ENCODE measurements around the gene CD27. TPM values are rescaled to one million over a fixed set of nuclear protein-coding genes. Genes with fewer than 3 reads are reported as not detected.
A peak's percentile ranks its signal among the peaks of the same experiment; 100 is the strongest.

The CD27 gene
- total RNA-seq, 1 experiment from 2014 or later, result 0.17 TPM

GRCh38 chr12:6434205-6435140 lies 10.3 kb upstream of the CD27 start:
- DNase-seq (ENCODE audit: low read depth), result no peak

- DNase-seq (ENCODE audit: low read depth), result no peak
Observed at GRCh38 chr12:6435961-6436715, 8.6 kb upstream of the CD27 start.

- DNase-seq (ENCODE audit: low read depth), result no peak
Observed at GRCh38 chr12:6437586-6437985, 7.2 kb upstream of the CD27 start.

GRCh38 chr12:6438345-6438744 lies 6.4 kb upstream of the CD27 start:
- no peak for DNase-seq (ENCODE audit: low read depth)

GRCh38 chr12:6440391-6440790 lies 4.4 kb upstream of the CD27 start:
- DNase-seq (ENCODE audit: low read depth), result no peak

- DNase-seq (ENCODE audit: low read depth), result no peak
Observed at GRCh38 chr12:6442836-6443235, 1.9 kb upstream of the CD27 start.

GRCh38 chr12:6443361-6443983 lies 1.3 kb upstream of the CD27 start:
- no peak for DNase-seq (ENCODE audit: low read depth)

- no peak for DNase-seq (ENCODE audit: low read depth)
Observed at GRCh38 chr12:6444031-6444430, 724 bp upstream of the CD27 start.

- peak; percentile 49 for DNase-seq (ENCODE audit: low read depth)
Observed at GRCh38 chr12:6450091-6450868, 5.5 kb downstream of the CD27 start.

- DNase-seq (ENCODE audit: low read depth), result no peak
Observed at GRCh38 chr12:6450869-6451347, 6.2 kb downstream of the CD27 start.

GRCh38 chr12:6451348-6452244 lies 6.8 kb downstream of the CD27 start, which contains the start of gene TAPBPL:
Gene TAPBPL (plus strand): TSS chr12:6452042. CDS start chr12:6452249, 207 bp downstream.
- DNase-seq (ENCODE audit: low read depth), result peak; percentile 86

GRCh38 chr12:6452245-6452943 lies 7.6 kb downstream of the CD27 start:
- no peak for DNase-seq (ENCODE audit: low read depth)

- DNase-seq (ENCODE audit: low read depth), result peak; percentile 43
Observed at GRCh38 chr12:6452944-6453630, 8.3 kb downstream of the CD27 start.

GRCh38 chr12:6457220-6457945 lies 12.6 kb downstream of the CD27 start:
- DNase-seq (ENCODE audit: low read depth), result no peak

GRCh38 chr12:6458281-6459003 lies 13.7 kb downstream of the CD27 start:
- no peak for DNase-seq (ENCODE audit: low read depth)

- DNase-seq (ENCODE audit: low read depth), result peak; percentile 31
Observed at GRCh38 chr12:6459004-6459337, 14.2 kb downstream of the CD27 start.

GRCh38 chr12:6460751-6461371 lies 16.1 kb downstream of the CD27 start:
- DNase-seq (ENCODE audit: low read depth), result no peak

Data from LHCN-M2 (cell line).